Measurements from ENCODE around the gene DOCK4. TPM values are rescaled to one million over a fixed set of nuclear protein-coding genes. Genes with fewer than 3 reads are reported as not detected.

DOCK4 gene
- total RNA-seq, 1 experiment from 2014 or later = 4.9 TPM

GRCh38 chr7:112010994-112011393, 195.2 kb downstream of the DOCK4 start:
- no peak overlapping the region for H4K5ac ChIP-seq (ENCODE audit: insufficient read length, low read depth, low read length)
- no peaks in the 10 kb centered on the region for H3K23me2 ChIP-seq (ENCODE audit: insufficient read length, low read depth, low read length, poor library complexity, severe bottlenecking)
- no peak for DNase-seq
- H4K91ac ChIP-seq (ENCODE audit: insufficient read length, low read depth, low read length) = no peak overlapping the region
- H2BK5ac ChIP-seq (ENCODE audit: insufficient read length, low read length) = no peak overlapping the region
- no peak overlapping the region for H4K8ac ChIP-seq (replicated peaks; ENCODE audit: insufficient read length, low read depth, low read length)
- TF ChIP-seq, protein P1, sequence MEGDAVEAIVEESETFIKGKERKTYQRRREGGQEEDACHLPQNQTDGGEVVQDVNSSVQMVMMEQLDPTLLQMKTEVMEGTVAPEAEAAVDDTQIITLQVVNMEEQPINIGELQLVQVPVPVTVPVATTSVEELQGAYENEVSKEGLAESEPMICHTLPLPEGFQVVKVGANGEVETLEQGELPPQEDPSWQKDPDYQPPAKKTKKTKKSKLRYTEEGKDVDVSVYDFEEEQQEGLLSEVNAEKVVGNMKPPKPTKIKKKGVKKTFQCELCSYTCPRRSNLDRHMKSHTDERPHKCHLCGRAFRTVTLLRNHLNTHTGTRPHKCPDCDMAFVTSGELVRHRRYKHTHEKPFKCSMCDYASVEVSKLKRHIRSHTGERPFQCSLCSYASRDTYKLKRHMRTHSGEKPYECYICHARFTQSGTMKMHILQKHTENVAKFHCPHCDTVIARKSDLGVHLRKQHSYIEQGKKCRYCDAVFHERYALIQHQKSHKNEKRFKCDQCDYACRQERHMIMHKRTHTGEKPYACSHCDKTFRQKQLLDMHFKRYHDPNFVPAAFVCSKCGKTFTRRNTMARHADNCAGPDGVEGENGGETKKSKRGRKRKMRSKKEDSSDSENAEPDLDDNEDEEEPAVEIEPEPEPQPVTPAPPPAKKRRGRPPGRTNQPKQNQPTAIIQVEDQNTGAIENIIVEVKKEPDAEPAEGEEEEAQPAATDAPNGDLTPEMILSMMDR (conservative IDR thresholded peaks at IDR 0.05) = no peak
- H2BK20ac ChIP-seq (ENCODE audit: low read depth, low read length, poor library complexity, severe bottlenecking) = no peak overlapping the region
- H3K9me3 Mint-ChIP-seq = no peaks in the 10 kb centered on the region
- no peak overlapping the region for H3K9ac ChIP-seq (ENCODE audit: extremely low read depth, insufficient read length, low read length)
- H3K4ac ChIP-seq (ENCODE audit: low read depth, low read length) = no peak overlapping the region
- H3K4me1 Mint-ChIP-seq = no peaks in the 10 kb centered on the region
- H3K27me3 ChIP-seq (ENCODE audit: insufficient read depth, low read length) = no peaks in the 10 kb centered on the region
- H3K4me3 Mint-ChIP-seq = no peak overlapping the region
- H2BK15ac ChIP-seq (ENCODE audit: low read depth, low read length) = no peak overlapping the region
- H3T11ph ChIP-seq (ENCODE audit: low read length) = no peak overlapping the region
- peaks cover 0 to 2% (median 0%) of the 10 kb centered on the region in 3 experiments; a peak in 1 of 7 replicates for H3K36me3 Mint-ChIP-seq (ENCODE audit: insufficient read depth in 1 of 3, low read depth in 3 of 3)
- no peak overlapping the region for H2BK12ac ChIP-seq (ENCODE audit: insufficient read length, low read depth, low read length)
- no peak overlapping the region for H3K18ac ChIP-seq (ENCODE audit: insufficient read length, low read depth, low read length)
- H3K79me2 ChIP-seq (ENCODE audit: insufficient read depth, low read length) = no peaks in the 10 kb centered on the region; the same call in 1 of the 2 replicates
- H3K4me1 ChIP-seq (ENCODE audit: insufficient read depth, low read length) = 0 out of 2 replicates have a peak, but pooled peaks cover 2% of the 10 kb centered on the region
- no peaks in the 10 kb centered on the region for H3K9me3 ChIP-seq (ENCODE audit: control insufficient read depth, low read depth, low read length)
- H2AK5ac ChIP-seq (ENCODE audit: insufficient read length, low read length) = no peak overlapping the region
- H2BK120ac ChIP-seq (ENCODE audit: low read depth, low read length, poor library complexity, severe bottlenecking) = no peak overlapping the region
- H3K56ac ChIP-seq (ENCODE audit: insufficient read length, low read depth, low read length) = no peak overlapping the region
- no peak overlapping the region for H2AFZ ChIP-seq (ENCODE audit: low read length)
- H3K27ac ChIP-seq (ENCODE audit: insufficient read length, low read depth, low read length) = no peak overlapping the region
- H3K27ac Mint-ChIP-seq = peak overlapping the region in 2 of 3 experiments; percentile 23 to 70; a peak in 3 of 7 replicates
- WGBS (ENCODE audit: extremely low coverage, insufficient read length, low lambda C conversion rate) = no CpG with 5 or more reads among the region's 4 CpGs
- H3K4me2 ChIP-seq (ENCODE audit: insufficient read depth, insufficient read length, low read length) = no peak overlapping the region
- no peaks in the 10 kb centered on the region for H3K27me3 Mint-ChIP-seq (ENCODE audit: low read depth)
- H3K79me1 ChIP-seq (ENCODE audit: insufficient read depth, low read depth, low read length, poor library complexity, severe bottlenecking) = no peaks in the 10 kb centered on the region
- H3K23ac ChIP-seq (ENCODE audit: insufficient read length, low read depth, low read length) = no peak overlapping the region
- H4K20me1 ChIP-seq (ENCODE audit: control insufficient read depth, insufficient read depth, insufficient read length) = no peaks in the 10 kb centered on the region
- no peak overlapping the region for H3K14ac ChIP-seq (ENCODE audit: insufficient read depth, low read length)
